Activated T-helper 17 cell treated with anti-CD3 and anti-CD28 coated beads, Interleukin-2, amount 50 U/mL, for 72 hours (primary cell): ENCODE data around the gene RSPH3. TPM values are rescaled to one million over a fixed set of nuclear protein-coding genes. Genes with fewer than 3 reads are reported as not detected.
"Not testable (repeated sequence)": the region's sequence is repeated elsewhere in the genome, so short reads cannot be mapped to it uniquely, and the experiment has no call there.

Source experiments
- ATAC-seq: fragments of 150-1000 bp; cut with Tn5 transposase; replicated peaks from 2 replicates; pipeline ENCODE4 v1.10.0; 2021; ENCODE audit warnings: mild to moderate bottlenecking, moderate library complexity
- H3K27ac Mint-ChIP-seq: one replicate; pipeline ENCODE4 v1.8.0; 2022; ENCODE audit warnings: mixed read lengths
- H3K27me3 Mint-ChIP-seq: one replicate; pipeline ENCODE4 v1.8.0; 2022; ENCODE audit warnings: mixed read lengths
- H3K36me3 Mint-ChIP-seq: one replicate; pipeline ENCODE4 v1.8.0; 2022; ENCODE audit warnings: low read depth, mild to moderate bottlenecking, mixed read lengths
- H3K4me1 Mint-ChIP-seq: one replicate; pipeline ENCODE4 v1.8.0; 2022; ENCODE audit warnings: mixed read lengths
- H3K4me3 Mint-ChIP-seq: one replicate; pipeline ENCODE4 v1.8.0; 2022; ENCODE audit warnings: mild to moderate bottlenecking, mixed read lengths
- H3K9me3 Mint-ChIP-seq: one replicate; pipeline ENCODE4 v1.8.0; 2022; ENCODE audit warnings: mixed read lengths
- total RNA-seq, 2 donors: library from RNA; stranded (reverse); gene quantifications; one replicate each; pipeline ENCODE4 v1.2.3, GENCODE V29; 2022

Gene RSPH3
- total RNA-seq, 2 donors from 2014 or later, result 2.4 to 15.9 TPM

DNA sequence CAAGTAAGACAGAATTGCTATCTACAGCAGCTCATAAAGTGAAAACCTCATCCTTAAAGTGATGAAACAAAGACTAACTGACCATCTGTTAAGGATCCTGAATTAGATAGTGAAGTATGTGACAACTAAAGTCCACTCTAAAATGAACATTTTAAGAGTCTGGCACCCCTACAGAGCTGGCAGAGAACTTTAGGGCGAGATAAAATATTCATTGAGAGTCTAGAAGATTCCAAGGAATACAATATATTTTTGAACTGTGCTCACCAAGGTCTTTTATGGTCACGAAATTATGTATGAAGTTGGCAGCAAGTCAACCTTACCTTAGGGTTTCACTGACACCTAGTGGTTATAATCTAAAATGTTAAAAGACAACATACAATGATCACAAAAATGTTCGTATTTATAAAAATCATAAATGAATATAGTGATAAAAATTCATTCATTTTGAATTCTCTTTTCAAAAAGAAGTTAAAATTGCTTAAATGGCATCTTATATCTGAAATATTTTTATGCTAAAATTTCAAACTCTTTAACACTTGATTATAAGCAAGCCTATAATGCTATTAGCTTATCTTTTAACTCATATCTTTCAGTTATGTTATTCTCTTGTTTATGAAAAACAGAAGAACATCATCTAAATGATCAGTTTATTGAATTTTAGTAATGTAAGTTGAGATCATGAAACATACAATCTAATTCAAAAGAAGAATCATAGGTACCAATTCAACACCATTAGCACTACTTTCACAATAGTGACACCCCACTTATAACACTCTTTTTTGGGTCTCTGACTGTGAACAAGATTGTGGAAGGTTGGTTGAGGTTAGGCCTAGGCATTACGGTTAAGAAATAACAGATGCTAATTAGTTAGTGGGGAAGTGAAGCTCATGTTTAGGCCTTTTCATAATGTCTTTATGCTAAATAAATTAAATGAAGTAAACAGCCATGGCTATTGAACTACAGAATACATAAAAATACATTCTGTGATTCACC, 27.5 kb downstream of the RSPH3 start:
- H3K9me3 Mint-ChIP-seq, result peaks cover 7% of the 10 kb centered on the region
- no peak for ATAC-seq
- no peaks in the 10 kb centered on the region for H3K27me3 Mint-ChIP-seq
- no peak overlapping the region for H3K27ac Mint-ChIP-seq
- peaks cover 2% of the 10 kb centered on the region for H3K36me3 Mint-ChIP-seq
- H3K4me1 Mint-ChIP-seq, result no peaks in the 10 kb centered on the region
- H3K4me3 Mint-ChIP-seq, result no peak overlapping the region

DNA sequence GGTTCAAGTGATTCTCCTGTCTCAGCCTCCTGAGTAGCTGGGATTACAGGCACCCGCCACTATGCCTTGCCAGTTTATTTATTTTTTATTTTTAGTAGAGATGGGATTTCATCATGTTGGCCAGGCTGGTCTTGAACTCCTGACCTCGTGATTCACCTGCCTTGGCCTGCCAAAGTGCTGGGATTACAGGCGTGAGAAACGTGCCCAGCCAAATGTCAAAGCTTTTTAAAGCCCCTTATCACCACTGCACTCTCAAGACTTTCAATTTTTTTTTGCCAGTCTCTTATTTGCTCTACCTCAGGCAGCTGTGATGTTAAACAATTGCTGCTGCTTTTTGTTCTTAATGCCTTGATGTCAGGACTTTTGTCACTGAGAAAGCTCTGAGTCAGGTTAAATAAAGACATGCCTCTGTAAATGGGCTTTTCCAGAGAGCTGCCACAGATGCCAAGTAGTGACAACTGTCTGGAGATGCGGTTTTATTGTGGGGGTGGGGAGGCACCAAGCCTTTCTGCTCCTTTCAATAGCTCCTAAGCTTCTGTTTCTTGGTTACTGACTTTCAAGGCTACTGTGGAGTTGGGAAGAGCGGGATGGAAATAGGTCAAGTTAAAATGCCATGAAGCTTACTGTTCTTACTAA, 29.2 kb downstream of the RSPH3 start:
- no peak overlapping the region for H3K27ac Mint-ChIP-seq
- ATAC-seq, result no peak
- no peaks in the 10 kb centered on the region for H3K36me3 Mint-ChIP-seq
- no peaks in the 10 kb centered on the region for H3K4me1 Mint-ChIP-seq
- peaks cover 9% of the 10 kb centered on the region for H3K9me3 Mint-ChIP-seq
- no peak overlapping the region for H3K4me3 Mint-ChIP-seq
- no peaks in the 10 kb centered on the region for H3K27me3 Mint-ChIP-seq

DNA sequence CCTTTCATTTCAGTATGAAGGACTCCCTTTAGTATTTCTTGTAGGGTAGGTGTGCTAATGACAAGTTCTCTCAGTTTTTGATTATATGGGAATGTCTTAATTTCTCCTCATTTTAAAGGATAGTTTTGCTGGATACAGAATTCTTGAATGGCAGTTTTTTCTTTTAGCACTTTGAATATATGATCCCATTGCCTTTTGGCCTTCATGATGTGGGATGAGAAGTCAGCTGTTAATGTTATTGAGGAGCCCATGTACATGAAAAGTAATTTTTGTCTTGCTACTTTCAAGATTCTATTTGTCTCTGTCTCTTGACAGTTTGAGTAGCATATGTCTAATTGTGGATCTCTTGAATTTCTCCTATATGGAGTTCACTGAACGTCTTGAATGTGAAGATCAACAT, 30.9 kb downstream of the RSPH3 start:
- H3K36me3 Mint-ChIP-seq, result no peaks in the 10 kb centered on the region
- no peak for ATAC-seq
- no peak overlapping the region for H3K27ac Mint-ChIP-seq
- H3K9me3 Mint-ChIP-seq, result peaks cover 9% of the 10 kb centered on the region
- H3K27me3 Mint-ChIP-seq, result no peaks in the 10 kb centered on the region
- H3K4me1 Mint-ChIP-seq, result no peaks in the 10 kb centered on the region
- no peak overlapping the region for H3K4me3 Mint-ChIP-seq

DNA sequence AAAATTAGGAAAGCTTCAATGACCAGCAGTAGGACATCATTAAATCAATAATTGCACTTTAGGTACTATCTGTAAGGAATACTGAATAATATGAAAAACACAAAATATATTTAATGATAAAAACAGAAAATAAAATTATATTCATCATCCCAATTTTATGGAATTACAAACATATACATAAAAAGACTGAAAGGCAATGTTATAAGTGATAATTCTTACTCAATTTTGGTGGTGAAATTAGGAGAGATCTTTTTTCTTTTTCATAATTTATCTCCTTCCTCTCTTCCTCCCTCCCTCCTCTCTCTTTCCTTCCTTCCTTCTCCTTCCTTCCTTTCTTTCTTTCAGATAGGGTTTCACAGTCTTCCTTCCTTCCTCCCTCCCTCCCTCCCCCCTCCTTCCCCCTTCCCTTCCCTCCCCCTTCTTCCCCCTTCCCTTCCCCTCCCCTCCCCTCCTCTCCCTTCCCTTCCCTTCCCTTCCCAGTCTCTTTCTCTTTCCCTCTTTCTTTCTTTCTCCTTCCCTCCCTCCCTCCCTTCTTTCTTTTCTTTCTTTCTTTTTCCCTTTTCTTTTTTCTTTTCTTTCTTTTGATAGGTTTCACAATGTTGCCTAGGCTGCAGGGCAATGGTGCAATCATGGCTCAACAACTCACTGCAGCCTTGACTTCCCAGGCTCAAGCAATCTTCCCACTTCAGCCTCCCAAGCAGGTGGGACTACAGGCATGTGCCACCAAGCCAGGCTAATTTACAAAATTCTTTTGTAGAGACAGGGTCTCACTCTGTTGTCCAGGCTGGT, 36.8 kb downstream of the RSPH3 start:
- no peak overlapping the region for H3K27ac Mint-ChIP-seq
- H3K36me3 Mint-ChIP-seq, result no peaks in the 10 kb centered on the region

DNA sequence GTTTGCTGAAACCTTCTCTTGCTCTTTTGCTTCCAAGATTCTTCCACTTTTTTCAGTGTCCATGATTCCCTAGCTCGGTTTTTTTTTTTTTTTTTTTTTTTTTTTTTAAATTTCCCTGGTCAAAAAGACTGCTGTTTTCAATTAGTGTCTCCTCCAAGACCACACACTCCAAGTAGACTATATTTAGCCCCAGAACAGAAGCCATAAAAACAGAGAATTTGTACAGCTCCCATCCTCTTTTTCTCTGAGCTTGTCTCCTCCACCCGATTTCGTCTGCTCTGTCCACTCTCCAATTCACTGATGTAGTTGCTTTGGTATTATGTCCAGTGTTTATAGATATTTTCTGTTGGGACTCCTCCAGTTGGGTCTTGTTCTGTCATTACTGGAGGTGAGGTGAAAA, 37.6 kb downstream of the RSPH3 start:
- Mint-ChIP-seq H3K9me3 (peaks cover under 1% of the 10 kb centered on the region), H3K27ac (no peak overlapping the region), H3K27me3 (no peaks in the 10 kb centered on the region), H3K4me3 (no peak overlapping the region), H3K36me3 (no peaks in the 10 kb centered on the region), H3K4me1 (no peaks in the 10 kb centered on the region)
- no peak for ATAC-seq

More for the DNA sequence above, 36.8 kb downstream of the RSPH3 start:
- H3K4me3 Mint-ChIP-seq, result no peak overlapping the region
- ATAC-seq, result no peak
- peaks cover 5% of the 10 kb centered on the region for H3K9me3 Mint-ChIP-seq
- no peaks in the 10 kb centered on the region for H3K4me1 Mint-ChIP-seq
- H3K27me3 Mint-ChIP-seq, result no peaks in the 10 kb centered on the region

DNA sequence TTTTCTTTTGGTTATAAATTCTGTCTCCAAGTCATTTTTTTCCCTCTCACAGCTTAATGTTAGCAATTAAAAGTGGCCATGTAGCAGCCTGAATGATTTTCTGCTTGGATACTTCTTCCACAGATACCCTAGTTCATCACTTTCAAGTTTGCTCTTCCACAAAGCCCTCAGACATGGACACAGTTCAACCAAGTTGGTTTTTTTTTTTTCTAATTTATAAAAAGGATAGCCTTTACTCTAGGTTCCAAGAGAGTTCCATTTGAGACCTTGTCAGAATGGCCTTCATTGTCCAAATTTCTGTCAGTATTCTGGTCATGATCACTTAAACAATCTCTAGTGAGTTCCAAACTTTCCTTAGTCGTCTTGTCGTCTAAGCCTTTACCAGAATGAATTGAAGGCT, 40.0 kb downstream of the RSPH3 start:
- Mint-ChIP-seq H3K27me3 (no peaks in the 10 kb centered on the region), H3K4me3 (no peak overlapping the region), H3K27ac (no peak overlapping the region), H3K36me3 (no peaks in the 10 kb centered on the region), H3K4me1 (no peaks in the 10 kb centered on the region), H3K9me3 (no peaks in the 10 kb centered on the region)
- no peak for ATAC-seq

DNA sequence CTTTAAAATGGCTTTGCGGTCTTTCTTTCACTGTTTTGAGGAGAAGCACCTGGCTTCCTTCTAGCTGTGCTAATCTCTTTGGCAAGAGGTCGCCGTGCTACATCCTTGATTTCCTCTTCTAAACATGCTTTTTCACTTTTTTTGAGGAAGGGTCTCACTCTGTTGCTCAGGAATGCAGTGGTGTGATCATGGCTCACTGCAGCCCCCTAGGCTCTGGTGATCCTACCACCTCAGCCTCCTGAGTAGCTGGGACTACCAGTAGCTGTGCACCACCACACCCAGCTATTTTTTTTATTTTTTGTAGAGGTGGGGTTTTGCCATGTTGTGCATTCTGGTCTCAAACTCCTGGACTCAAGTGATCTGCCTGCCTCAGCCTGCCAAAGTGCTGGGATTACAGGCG, 40.5 kb downstream of the RSPH3 start:
- H3K9me3 Mint-ChIP-seq, result no peaks in the 10 kb centered on the region
- no peaks in the 10 kb centered on the region for H3K36me3 Mint-ChIP-seq
- no peak for ATAC-seq
- H3K27ac Mint-ChIP-seq, result no peak overlapping the region
- H3K4me3 Mint-ChIP-seq, result no peak overlapping the region
- H3K27me3 Mint-ChIP-seq, result no peaks in the 10 kb centered on the region
- no peaks in the 10 kb centered on the region for H3K4me1 Mint-ChIP-seq

DNA sequence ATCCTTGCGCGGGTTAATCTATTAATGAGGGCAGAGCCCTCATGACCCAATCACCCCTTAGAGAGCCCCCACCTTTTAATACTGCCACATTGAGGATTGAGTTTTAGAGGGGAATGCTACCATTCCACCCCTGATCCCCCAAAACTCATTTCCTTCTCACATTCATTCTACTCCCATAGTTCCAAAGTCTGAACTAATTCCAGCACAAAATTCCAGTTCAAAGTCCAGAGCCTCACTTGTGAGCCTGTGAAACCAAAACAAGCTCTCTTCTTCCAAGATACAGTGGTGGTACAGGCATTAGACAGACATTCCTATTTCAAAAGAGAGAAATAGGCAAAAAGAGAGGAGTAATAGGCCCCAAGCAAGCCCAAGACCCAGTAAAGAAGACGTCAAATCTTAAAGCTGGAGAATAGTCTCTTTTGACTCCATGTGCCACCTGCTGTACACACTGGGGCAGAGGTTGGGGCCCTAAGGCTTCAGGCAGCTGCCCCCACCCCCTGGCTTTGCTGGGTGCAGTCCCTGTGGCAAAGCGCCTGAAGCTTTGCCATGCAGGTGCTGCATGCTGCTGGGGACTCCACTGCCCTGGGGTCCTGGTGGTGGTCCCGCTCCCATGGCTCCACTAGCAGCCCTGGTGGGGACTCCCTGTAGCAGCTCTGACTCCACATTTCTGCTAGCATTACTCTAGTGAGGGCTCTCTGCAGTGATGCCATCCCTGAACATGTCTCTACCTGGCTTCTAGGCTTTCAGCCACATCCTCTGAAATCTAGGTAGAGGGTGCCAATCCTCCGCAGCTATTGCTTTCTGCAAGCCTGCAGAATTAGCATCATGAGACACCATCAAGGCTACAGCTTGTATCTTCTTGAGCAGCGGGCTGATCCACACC, 41.3 kb downstream of the RSPH3 start:
- Mint-ChIP-seq H3K4me1 (no peaks in the 10 kb centered on the region), H3K27ac (no peak overlapping the region), H3K36me3 (no peaks in the 10 kb centered on the region), H3K27me3 (no peaks in the 10 kb centered on the region), H3K4me3 (no peak overlapping the region), H3K9me3 (no peaks in the 10 kb centered on the region)
- ATAC-seq, result peak; percentile 49

DNA sequence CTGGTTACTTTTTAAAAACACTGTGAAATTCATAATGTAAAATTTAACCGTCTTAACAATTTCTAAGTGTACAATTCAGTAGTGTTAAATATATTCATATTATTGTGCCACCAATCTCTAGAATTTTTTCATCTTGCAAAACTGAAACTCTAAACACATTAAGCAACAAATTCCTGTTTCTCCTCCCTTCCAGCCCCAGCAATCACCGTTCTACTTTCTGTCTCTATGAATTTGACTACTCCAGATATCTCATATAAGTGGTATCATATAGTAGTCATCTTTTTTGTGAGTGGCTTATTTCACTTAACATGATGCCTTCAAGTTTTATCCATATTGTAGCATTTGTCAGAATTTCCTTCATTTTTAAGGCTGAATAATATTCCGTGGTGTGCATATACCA, 44.7 kb downstream of the RSPH3 start:
- no peak overlapping the region for H3K4me3 Mint-ChIP-seq
- H3K9me3 Mint-ChIP-seq, result no peaks in the 10 kb centered on the region
- no peak overlapping the region for H3K27ac Mint-ChIP-seq
- ATAC-seq, result no peak
- H3K36me3 Mint-ChIP-seq, result no peaks in the 10 kb centered on the region
- no peaks in the 10 kb centered on the region for H3K4me1 Mint-ChIP-seq
- H3K27me3 Mint-ChIP-seq, result no peaks in the 10 kb centered on the region

DNA sequence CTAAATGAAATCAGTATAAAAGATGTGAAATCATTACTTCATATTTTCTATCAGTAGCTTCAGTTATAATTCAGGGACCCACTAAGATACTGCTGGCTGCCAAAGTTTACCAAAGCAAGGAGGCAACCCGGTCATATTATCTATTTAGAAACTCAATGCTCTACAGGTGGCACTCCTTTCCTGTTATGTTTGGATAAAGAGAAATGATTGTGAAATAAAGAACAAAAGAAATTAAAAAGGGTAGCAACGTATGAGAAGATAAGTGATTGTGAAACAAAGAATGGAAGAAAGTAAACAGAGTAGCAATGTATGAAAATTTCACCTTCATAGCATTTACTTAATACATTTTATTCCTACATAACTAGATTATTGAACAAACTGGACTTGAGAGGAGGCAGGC, 45.2 kb downstream of the RSPH3 start:
- Mint-ChIP-seq H3K36me3 (no peaks in the 10 kb centered on the region), H3K9me3 (no peaks in the 10 kb centered on the region), H3K27me3 (no peaks in the 10 kb centered on the region), H3K4me1 (no peaks in the 10 kb centered on the region), H3K4me3 (no peak overlapping the region), H3K27ac (no peak overlapping the region)
- ATAC-seq, result no peak

DNA sequence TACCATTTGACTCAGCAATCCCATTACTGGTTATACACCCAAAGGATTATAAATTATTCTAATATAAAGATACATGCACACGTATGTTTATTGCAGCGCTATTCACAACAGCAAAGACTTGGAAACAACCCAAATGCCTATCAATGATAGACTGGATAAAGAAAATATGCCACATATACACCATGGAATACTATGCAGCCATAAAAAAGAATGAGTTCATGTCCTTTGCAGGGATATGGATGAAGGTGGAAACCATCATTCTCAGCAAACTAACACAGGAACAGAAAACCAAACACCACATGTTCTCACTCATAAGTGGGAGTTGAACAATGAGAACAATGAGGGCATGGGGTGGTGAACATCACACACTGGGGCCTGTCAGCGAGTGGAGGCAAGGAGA, 48.0 kb downstream of the RSPH3 start:
- H3K27me3 Mint-ChIP-seq, H3K9me3 Mint-ChIP-seq, H3K4me1 Mint-ChIP-seq, H3K27ac Mint-ChIP-seq, H3K36me3 Mint-ChIP-seq, ATAC-seq, H3K4me3 Mint-ChIP-seq: not testable (repeated sequence)

DNA sequence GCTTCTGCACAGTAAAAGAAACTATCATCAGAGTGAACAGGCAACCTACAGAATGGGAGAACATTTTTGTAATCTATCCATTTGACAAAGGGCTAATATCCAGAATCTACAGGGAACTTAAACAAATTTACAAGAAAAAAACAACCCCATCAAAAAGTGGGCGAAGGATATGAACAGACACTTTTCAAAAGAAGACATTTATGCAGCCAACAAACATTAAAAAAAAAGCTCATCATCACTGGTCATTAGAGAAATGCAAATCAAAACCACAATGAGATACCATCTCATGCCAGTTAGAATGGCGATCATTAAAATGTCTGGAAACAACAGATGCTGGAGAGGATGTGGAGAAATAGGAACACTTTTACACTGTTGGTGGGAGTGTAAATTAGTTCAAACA, 48.4 kb downstream of the RSPH3 start:
- H3K4me3 Mint-ChIP-seq, H3K4me1 Mint-ChIP-seq, ATAC-seq, H3K9me3 Mint-ChIP-seq, H3K27ac Mint-ChIP-seq, H3K36me3 Mint-ChIP-seq, H3K27me3 Mint-ChIP-seq: not testable (repeated sequence)

DNA sequence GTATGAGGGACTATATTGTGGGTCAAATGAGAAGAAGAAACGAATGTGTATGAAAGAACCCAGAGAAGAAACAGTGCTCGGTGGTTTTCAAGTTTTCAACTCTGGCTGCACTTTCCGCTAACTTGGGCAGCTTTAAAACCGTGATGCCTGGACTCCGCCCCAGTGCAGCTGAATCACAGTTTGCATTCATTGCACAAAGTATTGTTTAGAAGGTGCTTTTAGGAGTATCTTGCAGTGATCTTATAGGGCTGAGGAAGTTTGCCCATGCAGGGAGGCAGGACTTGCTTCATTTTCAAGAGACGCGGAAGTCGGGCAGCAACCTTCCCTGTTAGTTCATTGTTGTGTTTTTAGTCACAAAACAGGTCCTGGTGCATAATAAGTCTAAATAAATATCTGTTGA, 52.7 kb downstream of the RSPH3 start:
- Mint-ChIP-seq H3K36me3 (no peaks in the 10 kb centered on the region), H3K27ac (no peak overlapping the region)
- ATAC-seq, result no peak

More for the DNA sequence above, 52.7 kb downstream of the RSPH3 start:
- Mint-ChIP-seq H3K27me3 (peaks cover 3% of the 10 kb centered on the region), H3K9me3 (no peaks in the 10 kb centered on the region), H3K4me3 (no peak overlapping the region), H3K4me1 (no peaks in the 10 kb centered on the region)
